ENCODE results near the gene ZIC4.

DNA sequence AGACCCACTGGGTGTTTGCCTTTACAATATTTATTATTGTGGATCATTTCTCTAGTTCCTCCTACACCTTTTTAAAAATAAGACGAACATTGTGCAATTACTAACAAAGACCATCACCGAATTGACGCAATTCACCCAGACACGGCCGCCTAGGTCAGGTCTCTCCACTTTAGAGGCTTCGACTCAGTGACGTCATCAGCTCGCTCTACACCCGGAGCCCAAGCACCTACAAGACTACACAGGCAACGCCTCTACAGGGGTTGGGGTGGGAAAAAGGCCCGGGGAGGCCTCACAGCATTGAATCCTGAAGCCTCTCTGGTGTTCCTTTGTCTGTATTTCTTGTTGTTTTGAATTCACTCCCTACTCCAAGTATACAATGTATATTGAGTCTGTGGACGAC lies 16.6 kb downstream of the ZIC4 start:
- no peak for TF ChIP-seq EZH2 (IDR thresholded peaks at IDR 0.05; ENCODE audit: low read length, missing control alignments)
- TF ChIP-seq CTCF (conservative IDR thresholded peaks at IDR 0.05 in 1 of 2, IDR thresholded peaks at IDR 0.05 in 1 of 2; ENCODE audit: low read depth in 1 of 2, low read length in 2 of 2), result no peak
